GM23248 (cell line): Measurements from ENCODE around the gene PTDSS2. TPM values are rescaled to one million over a fixed set of nuclear protein-coding genes. Genes with fewer than 3 reads are reported as not detected.

ENCODE experiments used
- DNase-seq: peaks from one replicate; pipeline ENCODE4 v3.0.0-alpha.2; 2015
- H2AFZ ChIP-seq: fragments of 200-600 bp; sonication (generic); 2 replicates; pipeline ENCODE4 v1.6.1; 2016; ENCODE audit warnings: antibody characterized with exemption
- H3F3A ChIP-seq: fragments of 200-600 bp; sonication (generic); 2 replicates; pipeline ENCODE4 v1.6.1; 2016; ENCODE audit warnings: mild to moderate bottlenecking, antibody characterized with exemption, mixed run types; ENCODE audit not compliant: insufficient read depth
- H3K27ac ChIP-seq: fragments of 200-600 bp; sonication (generic); 2 replicates; pipeline ENCODE4 v1.5.1; 2016; ENCODE audit warnings: mild to moderate bottlenecking
- H3K27me3 ChIP-seq: fragments of 200-600 bp; sonication (generic); replicated peaks from 2 replicates; pipeline ENCODE4 v1.6.1; 2016; ENCODE audit warnings: mild to moderate bottlenecking; ENCODE audit not compliant: insufficient read depth
- H3K36me3 ChIP-seq: fragments of 200-600 bp; sonication (generic); 2 replicates; pipeline ENCODE4 v1.6.1; 2016; ENCODE audit warnings: low read depth, mild to moderate bottlenecking
- H3K4me1 ChIP-seq: fragments of 200-600 bp; sonication (generic); 2 replicates; pipeline ENCODE4 v1.6.1; 2016; ENCODE audit warnings: mild to moderate bottlenecking; ENCODE audit not compliant: insufficient read depth
- H3K4me2 ChIP-seq: fragments of 200-600 bp; sonication (generic); one replicate; pipeline ENCODE4 v1.6.1; 2016; ENCODE audit warnings: mild to moderate bottlenecking; ENCODE audit not compliant: unreplicated experiment
- H3K4me3 ChIP-seq: fragments of 200-600 bp; sonication (generic); 2 replicates; pipeline ENCODE4 v1.5.1; 2016; ENCODE audit warnings: mild to moderate bottlenecking
- H3K79me2 ChIP-seq: fragments of 200-600 bp; sonication (generic); 2 replicates; pipeline ENCODE4 v1.6.1; 2016; ENCODE audit warnings: mild to moderate bottlenecking; ENCODE audit not compliant: insufficient read depth
- H3K9ac ChIP-seq: fragments of 200-600 bp; sonication (generic); 2 replicates; pipeline ENCODE4 v1.6.1; 2016; ENCODE audit warnings: mild to moderate bottlenecking
- H3K9me2 ChIP-seq: fragments of 200-600 bp; sonication (generic); 2 replicates; pipeline ENCODE4 v1.6.1; 2016; ENCODE audit warnings: mixed run types, mild to moderate bottlenecking, moderate library complexity; ENCODE audit not compliant: insufficient read depth
- H3K9me3 ChIP-seq: fragments of 200-600 bp; sonication (generic); one replicate; pipeline ENCODE4 v1.6.1; 2017; ENCODE audit warnings: low read depth
- H4K20me1 ChIP-seq: fragments of 200-600 bp; sonication (generic); 2 replicates; pipeline ENCODE4 v1.6.0; 2016; ENCODE audit not compliant: insufficient read depth
- EZH2 ChIP-seq: fragments of 200-600 bp; sonication (generic); IDR thresholded peaks from 2 replicates; pipeline ENCODE4 v1.6.1; 2018; ENCODE audit warnings: antibody characterized with exemption, mild to moderate bottlenecking; ENCODE audit not compliant: insufficient read depth, poor library complexity, severe bottlenecking
- EZH2phosphoT487 ChIP-seq: fragments of 200-600 bp; sonication (generic); IDR thresholded peaks from 2 replicates; pipeline ENCODE4 v1.6.1; 2018; ENCODE audit warnings: antibody characterized with exemption, moderate library complexity, mild to moderate bottlenecking, low read depth; ENCODE audit not compliant: insufficient read depth
- WGBS, 2 experiments: methylation state at CpG; one replicate each; pipeline ENCODE4 v1.1.6; 2015 to 2017; ENCODE audit warnings: low lambda C conversion rate in 2 of 2, low coverage in 1 of 2; ENCODE audit errors: missing lambda C conversion rate in 2 of 2; 5-methylcytosine and 5-hydroxymethylcytosine counted together
- in situ Hi-C: fragments of 300-500 bp; cut with MboI; formaldehyde crosslinking; loops from 2 replicates; pipeline ENCODE4 v1.15.0; 2020
- polyA plus RNA-seq: library from polyadenylated mRNA; unstranded; fragments of >200 nt; fragmentation: Nextera tagmentation; extraction: Ambion mirVana; gene quantifications from 2 replicates; pipeline ENCODE4 v1.2.1, GENCODE V29; 2016
- total RNA-seq: library from RNA; depleted of rRNA; stranded (reverse); fragments of >200 nt; shearing (Covaris generic); gene quantifications from 2 replicates; pipeline ENCODE4 v1.2.3, GENCODE V29; 2014

Gene PTDSS2
- total and polyA plus RNA-seq, 2 experiments from 2014 or later: 22.2 to 44.1 TPM

- no peaks in the 10 kb centered on the region for H3K27me3 ChIP-seq
- TF ChIP-seq EZH2 (no peak), EZH2phosphoT487 (no peak)
- no peak overlapping the region for H3K4me3 ChIP-seq
- no peaks in the 10 kb centered on the region for H3K9me2 ChIP-seq
- no peaks in the 10 kb centered on the region for H3K4me1 ChIP-seq
- H3K79me2 ChIP-seq: peaks cover 44% of the 10 kb centered on the region
- no peak overlapping the region for H3K9ac ChIP-seq
- peak; percentile 13 for DNase-seq
- no peak overlapping the region for H3K4me2 ChIP-seq
- H3K36me3 ChIP-seq: no peaks in the 10 kb centered on the region
- H4K20me1 ChIP-seq: no peaks in the 10 kb centered on the region
- H3F3A ChIP-seq: no peaks in the 10 kb centered on the region
- no peaks in the 10 kb centered on the region for H3K9me3 ChIP-seq
- H2AFZ ChIP-seq: no peak overlapping the region
- in situ Hi-C loops: no loop called here
- H3K27ac ChIP-seq: no peak overlapping the region
- WGBS, 2 experiments: 92 to 95% methylated on average over 41 of the region's 41 CpGs
These were observed 10.5 kb downstream of the PTDSS2 start for GRCh38 chr11:460331-461199.

- H4K20me1 ChIP-seq: no peaks in the 10 kb centered on the region
- 88 to 92% methylated on average over 9 of the region's 9 CpGs for WGBS, 2 experiments
- H3K4me3 ChIP-seq: no peak overlapping the region
- no peaks in the 10 kb centered on the region for H3K27me3 ChIP-seq
- no peak for TF ChIP-seq EZH2
- no peak for TF ChIP-seq EZH2phosphoT487
- H3K27ac ChIP-seq: no peak overlapping the region
- H3K9ac ChIP-seq: no peak overlapping the region
- no peaks in the 10 kb centered on the region for H3F3A ChIP-seq
- DNase-seq: no peak
- no peaks in the 10 kb centered on the region for H3K4me1 ChIP-seq
- in situ Hi-C loops: no loop called here
- no peaks in the 10 kb centered on the region for H3K36me3 ChIP-seq
- no peaks in the 10 kb centered on the region for H3K9me3 ChIP-seq
- H3K9me2 ChIP-seq: no peaks in the 10 kb centered on the region
- H3K4me2 ChIP-seq: no peak overlapping the region
- H3K79me2 ChIP-seq: peaks cover 35% of the 10 kb centered on the region
- H2AFZ ChIP-seq: no peak overlapping the region
These were observed 11.5 kb downstream of the PTDSS2 start for GRCh38 chr11:461626-462025.

DNA sequence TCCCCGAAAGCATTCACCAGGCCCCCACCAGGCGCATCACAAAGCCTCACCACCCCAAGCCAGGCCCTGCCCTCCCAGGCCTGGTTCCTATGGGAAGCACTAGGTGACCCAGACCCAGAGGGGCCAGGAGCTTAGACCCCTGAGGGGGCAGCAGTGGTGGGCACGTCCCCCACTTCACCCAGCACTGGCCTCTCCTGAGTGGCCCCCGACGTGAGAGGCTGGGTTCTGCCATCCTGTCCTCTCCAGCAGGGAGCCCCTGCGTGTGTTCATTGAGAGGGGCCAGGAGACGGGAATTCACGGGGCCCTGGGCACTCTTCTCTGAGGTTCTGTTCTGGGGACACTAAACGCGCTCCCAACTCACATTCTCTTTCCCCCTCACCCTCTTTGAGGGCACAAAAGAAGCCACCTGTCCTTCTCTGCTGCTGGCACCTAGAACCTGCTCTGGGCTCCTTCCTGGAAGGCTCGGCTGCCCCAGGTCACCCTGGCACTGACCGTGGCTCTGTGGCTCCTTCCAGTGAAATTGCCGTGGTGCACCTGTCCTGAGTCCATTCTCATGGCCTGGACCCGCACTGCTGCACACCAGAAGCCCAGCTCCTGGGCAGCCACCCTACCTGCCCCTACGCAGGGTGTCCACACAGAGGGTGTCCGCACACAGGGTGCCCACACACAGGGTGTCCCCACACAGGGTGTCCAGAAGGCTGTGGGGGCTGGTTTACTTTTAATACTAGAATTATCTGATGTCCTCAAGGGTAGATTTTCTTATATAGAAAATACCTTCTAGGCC, 12.2 kb downstream of the PTDSS2 start:
- no peaks in the 10 kb centered on the region for H4K20me1 ChIP-seq
- TF ChIP-seq EZH2 (no peak), EZH2phosphoT487 (no peak)
- no peaks in the 10 kb centered on the region for H3K9me3 ChIP-seq
- no peaks in the 10 kb centered on the region for H3K27me3 ChIP-seq
- no peak overlapping the region for H3K4me2 ChIP-seq
- no peak overlapping the region for H3K4me3 ChIP-seq
- in situ Hi-C loops: no loop called here
- no peak overlapping the region for H3K27ac ChIP-seq
- H3K36me3 ChIP-seq: no peaks in the 10 kb centered on the region
- no peak overlapping the region for H3K9ac ChIP-seq
- no peak overlapping the region for H2AFZ ChIP-seq
- 94 to 96% methylated on average over 15 to 16 of the region's 16 CpGs for WGBS, 2 experiments
- H3K4me1 ChIP-seq: no peaks in the 10 kb centered on the region
- H3K79me2 ChIP-seq: peaks cover 28% of the 10 kb centered on the region
- H3F3A ChIP-seq: no peaks in the 10 kb centered on the region
- H3K9me2 ChIP-seq: no peaks in the 10 kb centered on the region
- no peak for DNase-seq

DNA sequence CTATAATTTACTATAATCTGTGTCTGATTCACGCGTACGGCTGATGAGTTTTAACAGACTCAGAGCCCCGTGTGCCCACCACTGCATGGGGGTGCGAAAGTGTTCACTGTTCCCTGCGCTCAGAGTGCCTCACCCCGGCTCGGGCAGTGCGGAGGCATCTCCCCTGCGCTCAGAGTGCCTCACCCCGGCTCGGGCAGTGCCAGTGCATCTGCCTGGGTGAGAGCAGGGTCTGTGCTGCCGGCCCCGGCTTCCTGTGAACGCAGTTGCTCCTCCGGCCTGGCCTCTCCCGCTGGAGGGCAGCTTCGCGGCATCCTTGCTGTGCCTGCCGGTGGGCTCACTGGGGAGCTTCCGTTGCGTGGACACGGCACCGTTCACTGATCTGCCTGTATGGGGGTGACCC, 14.2 kb downstream of the PTDSS2 start:
- H4K20me1 ChIP-seq: no peaks in the 10 kb centered on the region
- peaks cover 12% of the 10 kb centered on the region; the same call in 1 of the 2 replicates for H3K79me2 ChIP-seq
- no peak overlapping the region for H3K4me2 ChIP-seq
- peaks cover 10% of the 10 kb centered on the region; the same call in 1 of the 2 replicates for H3F3A ChIP-seq
- H2AFZ ChIP-seq: no peak overlapping the region
- WGBS, 2 experiments: 89 to 90% methylated on average over 24 of the region's 24 CpGs
- no peaks in the 10 kb centered on the region for H3K4me1 ChIP-seq
- no peak for DNase-seq
- H3K36me3 ChIP-seq: no peaks in the 10 kb centered on the region
- H3K9ac ChIP-seq: no peak overlapping the region
- no peak overlapping the region for H3K4me3 ChIP-seq
- no peaks in the 10 kb centered on the region for H3K27me3 ChIP-seq
- H3K27ac ChIP-seq: no peak overlapping the region
- TF ChIP-seq EZH2phosphoT487 (no peak), EZH2 (no peak)
- in situ Hi-C loops: no loop called here
- no peaks in the 10 kb centered on the region for H3K9me2 ChIP-seq
- no peaks in the 10 kb centered on the region for H3K9me3 ChIP-seq
